Common myeloid progenitor, CD34-positive (primary cell): ENCODE measurements around the gene MYOZ2.

Experiments
- CTCF ChIA-PET: fragments of 350-600 bp; sonication (Branson Sonifier 250); formaldehyde crosslinking; loops from one replicate; lab custom pipeline; 2021; ENCODE audit warnings: antibody characterized with exemption; lab: Charles Lee
- POLR2A ChIA-PET: fragments of 350-600 bp; sonication (Branson Sonifier 250); formaldehyde crosslinking; loops from one replicate; lab custom pipeline; 2021; ENCODE audit warnings: antibody characterized with exemption; lab: Charles Lee
- DNase-seq, 3 donors: peaks; one replicate each; pipeline versions ENCODE4 v3.0.0 to v3.0.0-alpha.2; 2013
- H3K27ac ChIP-seq, 2 experiments: 1 replicate in 1 of 2; 2 replicates in 1 of 2; pipeline ENCODE4 v1.7.0; 2013; ENCODE audit warnings: inconsistent platforms in 2 of 2, low read length in 2 of 2, mild to moderate bottlenecking in 2 of 2, low read depth in 1 of 2, moderate library complexity in 1 of 2; ENCODE audit not compliant: severe bottlenecking in 2 of 2, insufficient read depth in 1 of 2, poor library complexity in 1 of 2
- H3K27me3 ChIP-seq, 5 experiments: replicated peaks in 2 of 5; 1 replicate in 3 of 5; 2 replicates in 2 of 5; pipeline versions ENCODE4 v1.6.1 to v1.7.0; 2013; ENCODE audit warnings: low read length in 4 of 5, mild to moderate bottlenecking in 2 of 5, moderate library complexity in 2 of 5, inconsistent platforms in 1 of 5; ENCODE audit not compliant: insufficient read depth in 5 of 5, control insufficient read depth in 4 of 5
- H3K36me3 ChIP-seq, 4 experiments: 1 replicate in 2 of 4; 2 replicates in 2 of 4; pipeline versions ENCODE4 v1.6.1 to v1.7.0; 2013; ENCODE audit warnings: low read length in 3 of 4, control low read depth in 1 of 4, mild to moderate bottlenecking in 1 of 4; ENCODE audit not compliant: control insufficient read depth in 4 of 4, insufficient read depth in 4 of 4
- H3K4me1 ChIP-seq, 4 experiments: 1 replicate in 3 of 4; 2 replicates in 1 of 4; pipeline versions ENCODE4 v1.6.1 to v1.7.1; 2013; ENCODE audit warnings: low read length in 3 of 4, mild to moderate bottlenecking in 3 of 4, control low read depth in 1 of 4, inconsistent platforms in 1 of 4, moderate library complexity in 1 of 4; ENCODE audit not compliant: control insufficient read depth in 4 of 4, insufficient read depth in 4 of 4; ENCODE audit errors: control extremely low read depth in 1 of 4
- H3K4me3 ChIP-seq, 7 experiments: 1 replicate in 4 of 7; 2 replicates in 3 of 7; pipeline versions ENCODE4 v1.5.1 to v1.7.0; 2013; ENCODE audit warnings: mild to moderate bottlenecking in 7 of 7, low read length in 6 of 7, moderate library complexity in 6 of 7, inconsistent platforms in 2 of 7, low read depth in 2 of 7, control low read depth in 1 of 7; ENCODE audit not compliant: insufficient read depth in 4 of 7, control insufficient read depth in 1 of 7; ENCODE audit errors: extremely low read depth in 1 of 7
- H3K9me3 ChIP-seq, 5 experiments: 1 replicate in 4 of 5; 2 replicates in 1 of 5; pipeline versions ENCODE4 v1.6.1 to v1.7.1; 2013; ENCODE audit warnings: low read length in 4 of 5, mild to moderate bottlenecking in 2 of 5, inconsistent platforms in 1 of 5, low read depth in 1 of 5, moderate library complexity in 1 of 5; ENCODE audit not compliant: control insufficient read depth in 4 of 5, insufficient read depth in 2 of 5; ENCODE audit errors: control extremely low read depth in 1 of 5
- WGBS: methylation state at CpG from one replicate; pipeline ENCODE4 v1.1.5; 2013; ENCODE audit not compliant: insufficient coverage; 5-methylcytosine and 5-hydroxymethylcytosine counted together

MYOZ2 gene

DNA sequence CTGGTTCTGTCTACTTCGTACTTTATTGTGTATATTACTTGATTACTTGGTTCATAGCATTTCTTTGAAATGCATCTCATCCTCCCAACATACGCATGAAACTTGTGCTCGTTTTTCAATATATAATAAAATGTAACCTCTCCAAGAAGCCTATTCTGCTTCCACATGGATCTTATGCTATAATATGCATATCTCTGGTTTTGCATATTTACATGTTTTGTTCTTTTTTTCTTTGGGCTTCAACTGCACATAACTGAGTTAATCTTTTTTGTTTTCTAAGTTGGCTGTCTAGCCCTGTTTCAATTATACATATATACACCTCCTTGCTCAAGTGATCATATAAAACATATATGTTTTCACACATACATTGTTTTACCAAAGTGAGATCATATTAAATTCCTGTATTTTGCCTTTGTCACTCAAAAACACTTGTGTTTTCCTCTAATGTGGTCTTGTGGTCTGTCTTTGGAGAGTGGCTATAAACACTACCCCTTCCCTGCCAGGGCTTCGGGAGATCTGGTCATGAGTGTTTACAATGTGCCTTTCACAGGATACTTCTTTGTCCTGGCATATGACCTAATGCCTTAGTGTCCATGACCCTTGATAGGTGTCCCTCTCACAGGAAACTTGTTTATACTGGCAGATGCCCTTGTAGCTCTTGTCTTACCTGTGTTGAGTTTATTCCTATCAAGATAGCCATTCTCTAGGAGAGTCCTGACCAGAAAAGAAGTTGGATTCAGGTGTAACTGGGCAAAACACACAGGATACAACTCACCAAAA lies 94.5 kb downstream of the MYOZ2 start:
- no peak overlapping the region for H3K27ac ChIP-seq
- peaks cover 0 to 9% (median 1%) of the 10 kb centered on the region in 4 experiments for H3K36me3 ChIP-seq
- CTCF ChIA-PET: interaction anchor here (1.3 kb wide), 1 partner anchor 17 kb away, joined by 3 read pairs; no protein-coding TSS in a partner anchor
- WGBS: 40% methylated on average over 1 of the region's 4 CpGs
- no peak for DNase-seq
- peaks cover 0 to 3% (median 0%) of the 10 kb centered on the region in 5 experiments for H3K9me3 ChIP-seq
- POLR2A ChIA-PET: no interaction called here
- H3K4me1 ChIP-seq: peaks cover 4 to 16% (median 12%) of the 10 kb centered on the region in 4 experiments
- H3K27me3 ChIP-seq: no peaks in the 10 kb centered on the region
- no peak overlapping the region for H3K4me3 ChIP-seq

DNA sequence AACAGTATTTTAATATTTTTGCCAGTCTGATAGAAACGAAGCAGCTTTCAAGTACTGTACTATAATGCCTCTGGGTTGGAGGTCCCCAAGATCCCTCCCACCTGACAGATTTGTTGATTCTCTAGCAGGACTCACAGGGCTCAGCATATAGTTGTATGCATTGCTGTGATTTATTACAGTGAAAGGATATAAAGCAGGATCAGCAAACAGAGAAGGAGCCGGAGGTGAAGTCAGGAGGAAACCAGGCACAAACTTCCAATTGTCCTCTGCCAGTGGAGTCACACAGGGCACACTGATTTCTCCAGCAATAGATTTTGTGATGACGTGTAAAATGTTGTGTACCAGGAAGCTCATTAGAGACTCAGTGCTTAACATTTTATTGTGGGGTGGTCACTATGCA lies 95.9 kb downstream of the MYOZ2 start:
- POLR2A ChIA-PET: no interaction called here

DNA sequence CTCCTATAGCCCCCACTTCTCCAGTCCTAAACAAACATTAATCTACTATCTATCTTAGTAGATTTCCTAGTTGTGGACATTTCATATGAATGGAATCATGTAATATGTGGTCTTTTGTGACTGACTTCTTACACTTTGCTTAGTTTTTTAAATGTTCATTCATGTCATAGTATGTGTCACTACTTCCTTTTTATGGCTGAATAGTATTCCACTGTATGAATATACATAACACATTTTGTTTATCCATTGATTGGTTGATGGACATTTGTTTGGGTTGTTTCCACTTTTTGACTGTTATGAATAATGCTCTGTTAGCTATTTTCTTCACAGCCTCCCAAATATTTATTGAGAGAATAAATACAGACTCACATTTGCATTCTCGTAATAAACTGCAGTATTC lies 96.7 kb downstream of the MYOZ2 start:
- Histone ChIP-seq H3K36me3 (peaks cover 0 to 10% (median 7%) of the 10 kb centered on the region in 4 experiments), H3K4me1 (peaks cover 4 to 16% (median 12%) of the 10 kb centered on the region in 4 experiments), H3K27ac (no peak overlapping the region), H3K9me3 (peaks cover 0 to 1% (median 0%) of the 10 kb centered on the region in 5 experiments), H3K4me3 (no peak overlapping the region), H3K27me3 (no peaks in the 10 kb centered on the region)
- CTCF ChIA-PET: no interaction called here
- no CpG with 5 or more reads among the region's 1 CpG for WGBS
- POLR2A ChIA-PET: no interaction called here
- no peak for DNase-seq

More for the DNA sequence above, 95.9 kb downstream of the MYOZ2 start:
- no peak for DNase-seq
- CTCF ChIA-PET: no interaction called here
- peaks cover 0 to 3% (median 0%) of the 10 kb centered on the region in 5 experiments for H3K9me3 ChIP-seq
- no peak overlapping the region for H3K27ac ChIP-seq
- H3K36me3 ChIP-seq: peaks cover 0 to 10% (median 7%) of the 10 kb centered on the region in 4 experiments
- H3K4me1 ChIP-seq: peaks cover 4 to 16% (median 12%) of the 10 kb centered on the region in 4 experiments
- H3K27me3 ChIP-seq: no peaks in the 10 kb centered on the region
- H3K4me3 ChIP-seq: no peak overlapping the region
- WGBS: 80% methylated on average over 1 of the region's 3 CpGs

DNA sequence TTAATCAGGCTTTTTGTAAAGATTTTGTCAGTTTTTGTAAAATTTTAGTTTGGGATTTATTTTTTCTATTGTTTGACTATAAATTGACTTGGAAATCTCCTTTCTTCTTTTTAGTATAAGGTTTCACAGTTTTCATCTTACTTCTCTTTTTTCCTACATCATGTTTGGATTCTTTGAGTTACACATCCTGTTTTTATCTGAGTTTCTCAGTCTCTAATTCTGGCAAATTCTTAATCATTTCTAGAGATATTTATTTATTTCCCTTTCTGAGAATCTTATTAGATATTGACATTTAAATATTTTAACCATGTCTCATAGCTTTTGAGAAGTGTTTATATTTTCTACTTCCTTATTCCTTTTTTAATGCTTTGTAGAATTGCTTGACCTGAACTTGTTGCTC lies 97.6 kb downstream of the MYOZ2 start:
- peaks cover 4 to 16% (median 12%) of the 10 kb centered on the region in 4 experiments for H3K4me1 ChIP-seq
- POLR2A ChIA-PET: no interaction called here
- no peak overlapping the region for H3K27ac ChIP-seq
- CTCF ChIA-PET: no interaction called here
- no peak overlapping the region for H3K4me3 ChIP-seq
- DNase-seq: peak in 2 of 3 donors; percentile 6 to 16
- peaks cover 0 to 1% (median 0%) of the 10 kb centered on the region in 5 experiments for H3K9me3 ChIP-seq
- no peaks in the 10 kb centered on the region for H3K27me3 ChIP-seq
- H3K36me3 ChIP-seq: peaks cover 0 to 10% (median 7%) of the 10 kb centered on the region in 4 experiments

DNA sequence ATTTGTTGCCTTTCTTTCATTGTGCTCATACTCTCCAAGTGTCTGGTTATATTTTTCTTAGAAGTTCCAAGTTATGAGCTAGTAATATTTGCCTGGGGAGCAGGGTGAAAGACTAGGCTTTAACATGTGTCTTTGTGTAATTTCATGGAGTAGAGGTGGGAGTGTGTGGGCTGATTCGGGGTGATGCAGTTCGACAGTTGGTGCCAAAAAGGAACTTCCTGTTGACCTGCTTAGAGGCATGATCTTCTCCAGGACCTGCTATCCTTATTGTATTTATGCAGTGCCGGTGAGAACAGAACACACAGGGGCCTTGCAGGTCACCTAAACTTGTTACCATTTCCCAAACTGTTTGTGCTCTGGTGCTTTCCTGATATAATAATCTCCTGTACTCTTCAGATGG lies 98.1 kb downstream of the MYOZ2 start:
- peak in 2 of 3 donors; percentile 24 to 39 for DNase-seq
- ChIA-PET CTCF (interaction anchor here (1.1 kb wide), 1 partner anchor 18 kb away, joined by 3 read pairs; no protein-coding TSS in a partner anchor), POLR2A (no interaction called here)
- Histone ChIP-seq H3K27me3 (no peaks in the 10 kb centered on the region), H3K4me3 (peak overlapping the region in 1 of 7 experiments; percentile 17), H3K36me3 (peaks cover 0 to 10% (median 7%) of the 10 kb centered on the region in 4 experiments), H3K27ac (no peak overlapping the region), H3K4me1 (peaks cover 4 to 16% (median 12%) of the 10 kb centered on the region in 4 experiments), H3K9me3 (peaks cover 0 to 1% (median 0%) of the 10 kb centered on the region in 5 experiments)
- WGBS: 25% methylated on average over 3 of the region's 3 CpGs

DNA sequence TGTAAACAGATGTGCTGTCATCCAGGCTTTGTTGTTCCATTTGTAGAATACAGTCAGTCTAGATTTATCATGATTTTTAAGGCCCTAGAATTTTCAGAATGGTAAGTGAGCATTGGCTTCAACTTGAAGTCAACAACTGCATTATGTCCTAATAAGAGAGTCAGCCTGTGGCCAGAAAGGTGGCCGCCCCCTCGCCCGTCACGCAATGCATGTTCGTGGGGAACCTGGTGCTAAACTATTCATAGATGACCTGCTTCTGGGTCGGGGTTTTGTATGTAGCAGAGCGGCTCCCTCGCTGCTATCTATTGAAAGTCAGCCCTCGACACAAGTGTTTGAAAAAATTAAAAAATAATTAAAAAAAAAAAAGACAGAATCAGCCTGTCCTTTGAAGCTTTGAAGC lies 101.6 kb downstream of the MYOZ2 start:
- ChIA-PET POLR2A (no interaction called here), CTCF (interaction anchor here (1.1 kb wide), 1 partner anchor 13 kb away, joined by 4 read pairs; no protein-coding TSS in a partner anchor)
- H3K36me3 ChIP-seq: peaks cover 0 to 10% (median 3%) of the 10 kb centered on the region in 4 experiments
- H3K4me3 ChIP-seq: no peak overlapping the region
- no peaks in the 10 kb centered on the region for H3K9me3 ChIP-seq
- H3K4me1 ChIP-seq: peaks cover 4 to 15% (median 9%) of the 10 kb centered on the region in 4 experiments
- DNase-seq: no peak
- no peak overlapping the region for H3K27ac ChIP-seq
- H3K27me3 ChIP-seq: no peaks in the 10 kb centered on the region
- 96% methylated on average over 9 of the region's 9 CpGs for WGBS
